Measurements from ENCODE around the gene MLC1. TPM values are rescaled to one million over a fixed set of nuclear protein-coding genes. Genes with fewer than 3 reads are reported as not detected.

MLC1 gene
- total RNA-seq, 4 donors from 2014 or later, result 0.42 TPM; not detected in 3

DNA sequence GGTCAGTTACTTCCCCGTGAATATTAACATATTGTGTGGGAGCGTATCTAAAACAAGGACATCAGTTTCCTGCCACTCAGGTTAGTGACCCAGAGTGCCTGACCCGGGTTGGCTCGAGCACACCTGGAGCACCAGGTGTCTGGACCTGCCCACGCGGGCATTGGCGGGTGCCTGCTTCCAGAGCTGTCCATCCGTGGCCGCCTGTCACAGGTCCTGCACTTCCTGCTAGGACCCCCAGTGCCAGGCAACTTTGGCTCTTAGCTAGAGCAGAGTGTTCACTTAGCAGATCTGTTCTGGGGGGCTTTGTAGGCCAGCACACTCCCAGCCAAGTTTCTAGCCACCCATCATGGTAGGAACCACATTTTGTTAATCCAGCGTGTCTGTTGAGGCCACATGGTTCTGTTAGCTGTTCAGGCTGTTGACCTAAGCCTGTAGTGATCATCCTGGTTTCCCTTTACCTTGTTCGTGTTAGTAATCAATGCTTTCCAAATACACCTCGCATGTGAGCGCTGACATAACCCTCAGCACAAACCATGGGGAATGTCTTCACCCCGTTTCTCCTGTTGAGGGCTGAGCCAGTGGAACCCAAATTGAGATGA is 34.0 kb upstream of the MLC1 start:
- in situ Hi-C loops (cut with MboI; ENCODE audit: low sequenced_read_pairs in 4 of 4) (no loop called here), intact Hi-C loops (cut with DNase I; ENCODE audit: low total_unique reads) (no loop called here)
- H3K27me3 ChIP-seq, result peaks cover 12 to 31% (median 14%) of the 10 kb centered on the region in 3 donors
- H3K4me1 ChIP-seq, result no peaks in the 10 kb centered on the region
- no peak overlapping the region for H3K27ac ChIP-seq
- DNase-seq (no peak), ATAC-seq (no peak)
- no peaks in the 10 kb centered on the region for H3K9me3 ChIP-seq
- no peak for TF ChIP-seq POLR2A (IDR thresholded peaks at IDR 0.05)
- TF ChIP-seq, protein P1, sequence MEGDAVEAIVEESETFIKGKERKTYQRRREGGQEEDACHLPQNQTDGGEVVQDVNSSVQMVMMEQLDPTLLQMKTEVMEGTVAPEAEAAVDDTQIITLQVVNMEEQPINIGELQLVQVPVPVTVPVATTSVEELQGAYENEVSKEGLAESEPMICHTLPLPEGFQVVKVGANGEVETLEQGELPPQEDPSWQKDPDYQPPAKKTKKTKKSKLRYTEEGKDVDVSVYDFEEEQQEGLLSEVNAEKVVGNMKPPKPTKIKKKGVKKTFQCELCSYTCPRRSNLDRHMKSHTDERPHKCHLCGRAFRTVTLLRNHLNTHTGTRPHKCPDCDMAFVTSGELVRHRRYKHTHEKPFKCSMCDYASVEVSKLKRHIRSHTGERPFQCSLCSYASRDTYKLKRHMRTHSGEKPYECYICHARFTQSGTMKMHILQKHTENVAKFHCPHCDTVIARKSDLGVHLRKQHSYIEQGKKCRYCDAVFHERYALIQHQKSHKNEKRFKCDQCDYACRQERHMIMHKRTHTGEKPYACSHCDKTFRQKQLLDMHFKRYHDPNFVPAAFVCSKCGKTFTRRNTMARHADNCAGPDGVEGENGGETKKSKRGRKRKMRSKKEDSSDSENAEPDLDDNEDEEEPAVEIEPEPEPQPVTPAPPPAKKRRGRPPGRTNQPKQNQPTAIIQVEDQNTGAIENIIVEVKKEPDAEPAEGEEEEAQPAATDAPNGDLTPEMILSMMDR (IDR thresholded peaks at IDR 0.05 in 4 of 5, conservative IDR thresholded peaks at IDR 0.05 in 1 of 5), result no peak
- no peaks in the 10 kb centered on the region for H3K36me3 ChIP-seq
- no peak overlapping the region for H3K4me3 ChIP-seq

DNA sequence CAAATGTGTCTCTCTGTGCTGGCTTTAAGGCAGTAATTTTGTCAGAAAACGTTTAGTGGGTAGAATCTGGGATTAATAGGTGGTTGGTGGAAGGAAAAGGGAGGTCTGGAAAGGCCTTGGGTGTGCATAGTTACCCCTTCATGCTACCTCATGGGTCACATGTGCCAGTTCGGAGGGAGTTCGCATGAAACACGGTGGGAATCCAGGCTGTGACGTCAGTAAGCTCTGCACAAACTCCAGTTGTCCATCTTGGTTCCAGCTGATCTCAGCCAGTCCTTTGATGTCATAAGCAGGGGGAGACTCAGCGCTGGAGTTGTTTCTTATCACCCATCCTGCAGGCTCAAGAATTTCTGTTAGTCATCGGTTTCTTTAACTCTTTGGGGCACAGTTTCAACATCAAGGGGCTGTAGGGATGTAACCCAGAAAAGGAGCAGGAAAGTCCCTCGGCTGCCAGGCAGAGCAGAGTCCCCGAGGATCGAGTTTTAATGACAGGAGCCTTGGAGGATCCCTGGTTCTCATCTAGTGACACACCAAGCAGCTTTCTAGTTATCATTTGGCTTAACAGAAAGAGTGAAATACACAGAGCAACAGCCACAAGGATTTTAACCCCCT is 33.4 kb upstream of the MLC1 start:
- DNase-seq (no peak), ATAC-seq (no peak)
- Histone ChIP-seq H3K4me1 (no peaks in the 10 kb centered on the region), H3K27ac (no peak overlapping the region), H3K36me3 (no peaks in the 10 kb centered on the region), H3K27me3 (peaks cover 14 to 31% (median 15%) of the 10 kb centered on the region in 3 donors), H3K9me3 (no peaks in the 10 kb centered on the region), H3K4me3 (no peak overlapping the region)
- in situ Hi-C loops (cut with MboI; ENCODE audit: low sequenced_read_pairs in 4 of 4), result no loop called here
- TF ChIP-seq POLR2A (IDR thresholded peaks at IDR 0.05), result no peak
- TF ChIP-seq, protein P1 (IDR thresholded peaks at IDR 0.05 in 4 of 5, conservative IDR thresholded peaks at IDR 0.05 in 1 of 5), result no peak
- intact Hi-C loops (cut with DNase I; ENCODE audit: low total_unique reads), result no loop called here

DNA sequence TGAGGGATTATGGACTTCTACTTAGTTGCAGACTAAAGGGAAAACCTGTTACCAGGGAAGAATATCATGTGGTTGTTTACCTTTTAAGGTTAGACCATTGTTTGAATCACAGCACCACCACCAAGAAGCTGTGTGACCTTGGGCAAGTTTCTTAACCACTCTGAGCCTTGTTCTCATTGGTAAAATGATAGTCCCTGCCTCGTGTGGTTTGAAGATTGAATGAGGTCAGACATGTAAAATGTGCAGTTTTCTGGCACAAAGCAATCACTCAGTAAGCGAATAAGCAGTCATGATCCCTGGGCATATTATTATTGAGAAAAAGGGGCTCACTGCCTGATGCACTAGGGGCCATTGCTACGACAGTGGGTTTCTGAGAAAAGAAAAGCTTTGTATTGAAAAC is 32.9 kb upstream of the MLC1 start:
- Histone ChIP-seq H3K4me3 (no peak overlapping the region), H3K36me3 (no peaks in the 10 kb centered on the region), H3K4me1 (no peaks in the 10 kb centered on the region), H3K27ac (no peak overlapping the region), H3K9me3 (no peaks in the 10 kb centered on the region), H3K27me3 (peaks cover 16 to 31% (median 18%) of the 10 kb centered on the region in 3 donors)
- in situ Hi-C loops (cut with MboI; ENCODE audit: low sequenced_read_pairs in 4 of 4) (no loop called here), intact Hi-C loops (cut with DNase I; ENCODE audit: low total_unique reads) (no loop called here)
- DNase-seq (no peak), ATAC-seq (no peak)
- TF ChIP-seq, protein P1 (IDR thresholded peaks at IDR 0.05 in 4 of 5, conservative IDR thresholded peaks at IDR 0.05 in 1 of 5), result no peak
- no peak for TF ChIP-seq POLR2A (IDR thresholded peaks at IDR 0.05)

DNA sequence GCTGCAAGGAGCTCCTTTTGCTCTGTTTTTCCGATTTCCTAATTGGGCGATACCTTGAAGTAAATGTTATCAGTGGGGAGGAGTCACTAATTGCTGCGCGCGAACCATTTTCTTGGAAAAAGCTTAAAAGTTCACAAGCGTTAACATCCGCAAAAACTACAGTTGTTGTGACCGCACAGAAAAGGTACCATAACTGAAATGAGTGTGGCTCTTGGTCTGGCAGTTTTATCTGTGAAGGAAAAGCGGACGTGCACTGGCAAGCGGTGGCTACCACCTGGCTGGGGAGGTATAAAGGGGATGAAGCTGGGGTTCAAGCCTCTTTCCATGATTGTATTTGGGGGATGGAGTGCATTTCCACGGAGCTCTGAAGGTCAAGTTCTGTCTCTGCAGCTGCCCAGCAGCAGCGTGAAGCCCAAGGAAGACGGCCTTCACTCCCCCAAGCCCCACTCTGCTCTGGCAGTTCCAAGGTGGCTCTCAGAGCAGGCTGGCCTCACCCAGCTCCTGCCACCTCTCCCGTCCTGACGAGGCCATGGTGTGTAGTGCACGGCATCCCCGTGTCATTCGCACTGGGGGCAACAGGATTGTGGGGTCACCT is 32.0 kb upstream of the MLC1 start:
- Histone ChIP-seq H3K4me3 (no peak overlapping the region), H3K9me3 (no peaks in the 10 kb centered on the region), H3K27me3 (peaks cover 22 to 31% (median 25%) of the 10 kb centered on the region in 3 donors), H3K4me1 (no peaks in the 10 kb centered on the region), H3K27ac (no peak overlapping the region), H3K36me3 (no peaks in the 10 kb centered on the region)
- no peak for TF ChIP-seq POLR2A (IDR thresholded peaks at IDR 0.05)
- TF ChIP-seq, protein P1 (IDR thresholded peaks at IDR 0.05 in 4 of 5, conservative IDR thresholded peaks at IDR 0.05 in 1 of 5), result no peak
- in situ Hi-C loops (cut with MboI; ENCODE audit: low sequenced_read_pairs in 4 of 4) (no loop called here), intact Hi-C loops (cut with DNase I; ENCODE audit: low total_unique reads) (no loop called here)
- DNase-seq, result no peak
- ATAC-seq, result no peak
